NT2/D1 (cell line): ENCODE measurements around the gene SLC15A2.

ENCODE experiments used
- SUZ12 ChIP-seq: IDR thresholded peaks from 2 replicates; pipeline ENCODE4 v1.6.1; 2011; ENCODE audit not compliant: insufficient read length, insufficient read depth; ENCODE audit errors: extremely low read depth
- YY1 ChIP-seq: IDR thresholded peaks from 2 replicates; pipeline ENCODE4 v1.6.1; 2011; ENCODE audit not compliant: insufficient read length, insufficient read depth

DNA sequence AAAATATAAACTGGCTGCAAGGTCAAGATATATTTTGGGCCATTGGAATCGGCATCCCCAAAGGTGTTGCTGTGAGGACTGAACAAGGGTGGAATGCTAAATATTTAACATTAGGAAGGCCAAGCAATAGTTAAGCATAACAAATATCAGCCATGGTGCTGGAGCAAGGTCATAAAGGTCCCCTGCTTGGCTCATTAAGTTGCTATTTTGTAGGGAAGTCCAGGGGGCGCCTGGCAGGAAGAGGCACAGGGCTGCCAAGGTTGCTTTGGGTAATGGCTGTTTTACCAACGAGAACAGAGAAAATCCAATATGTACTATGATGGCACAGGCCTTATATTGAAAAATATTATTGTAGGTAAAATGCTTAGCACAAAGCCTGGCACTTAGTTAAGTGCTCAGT lies 62.2 kb downstream of the SLC15A2 start:
- no peak for TF ChIP-seq YY1
- no peak for TF ChIP-seq SUZ12
